Urinary bladder (tissue), 4 donors: ENCODE measurements around the gene MOB2. TPM values are rescaled to one million over a fixed set of nuclear protein-coding genes. Genes with fewer than 3 reads are reported as not detected.

Experiments used
- DNase-seq: peaks from one replicate; pipeline ENCODE4 v3.0.0-alpha.2; 2015; ENCODE audit errors: extremely low spot score
- H3K27ac ChIP-seq: one replicate; pipeline ENCODE4 v1.5.1; 2013; ENCODE audit warnings: low read depth, mild to moderate bottlenecking, moderate library complexity
- H3K36me3 ChIP-seq: one replicate; pipeline ENCODE4 v1.6.1; 2013; ENCODE audit warnings: mild to moderate bottlenecking, moderate library complexity; ENCODE audit not compliant: insufficient read depth
- H3K4me1 ChIP-seq: one replicate; pipeline ENCODE4 v1.6.1; 2013; ENCODE audit warnings: mild to moderate bottlenecking, moderate library complexity; ENCODE audit not compliant: insufficient read depth
- H3K4me3 ChIP-seq: one replicate; pipeline ENCODE4 v1.5.1; 2013; ENCODE audit warnings: low read depth, low read length
- WGBS: extraction: QIAGEN DNeasy Blood & Tissue Kit; methylation state at CpG from one replicate; pipeline ENCODE4 v1.1.7; 2013; 5-methylcytosine and 5-hydroxymethylcytosine counted together
- polyA plus RNA-seq: library from polyadenylated mRNA; stranded (reverse); fragments of 200-250 nt; gene quantifications from one replicate; pipeline ENCODE4 v1.2.3, GENCODE V29; 2013
- total RNA-seq: library from RNA; depleted of rRNA; stranded (reverse); fragments of >200 nt; gene quantifications from one replicate; pipeline ENCODE4 v1.2.3, GENCODE V29; 2014
- donor health status: healthy with polysubstance abuse.
- donor health status: healthy.

Gene MOB2, protein sequence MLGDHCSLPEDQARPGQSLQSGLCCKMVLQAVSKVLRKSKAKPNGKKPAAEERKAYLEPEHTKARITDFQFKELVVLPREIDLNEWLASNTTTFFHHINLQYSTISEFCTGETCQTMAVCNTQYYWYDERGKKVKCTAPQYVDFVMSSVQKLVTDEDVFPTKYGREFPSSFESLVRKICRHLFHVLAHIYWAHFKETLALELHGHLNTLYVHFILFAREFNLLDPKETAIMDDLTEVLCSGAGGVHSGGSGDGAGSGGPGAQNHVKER
- total RNA-seq (27.5 TPM), polyA plus RNA-seq (120 TPM)

DNA sequence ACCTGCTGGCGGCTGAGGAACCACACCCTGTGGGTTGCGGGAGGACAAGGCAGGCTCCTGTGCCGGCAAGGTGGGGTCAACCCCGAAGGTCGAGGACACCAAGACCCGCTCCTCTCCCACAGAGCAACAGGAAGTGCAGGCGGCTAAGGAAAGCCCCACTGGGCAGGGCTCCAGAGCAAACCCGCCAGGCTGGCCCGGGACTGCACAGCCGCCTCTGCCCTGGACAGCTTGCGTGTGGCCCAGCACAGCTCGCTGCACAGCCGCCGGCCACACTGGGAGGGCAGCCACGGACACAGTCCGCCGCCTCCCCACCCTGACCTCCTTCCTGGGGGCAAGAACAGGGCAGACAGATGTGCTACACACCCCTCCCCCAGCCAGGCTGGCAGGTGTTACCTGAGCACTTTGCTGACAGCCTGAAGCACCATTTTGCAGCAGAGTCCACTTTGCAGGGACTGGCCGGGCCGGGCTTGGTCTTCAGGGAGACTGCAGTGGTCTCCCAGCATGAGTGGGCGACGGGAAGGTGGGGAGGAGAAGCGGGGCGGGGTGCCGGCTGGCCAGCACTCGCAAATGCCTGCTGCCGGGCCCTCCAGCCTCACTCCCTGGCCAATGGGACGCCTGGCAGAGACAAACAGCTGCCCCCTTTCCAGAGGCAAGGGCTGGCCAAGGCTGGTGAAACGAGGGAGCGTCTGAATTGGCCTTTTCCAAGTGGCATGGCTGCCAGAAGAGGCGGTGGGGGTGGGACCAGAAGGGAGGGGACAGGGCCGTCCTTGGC, at the start of gene MOB2:
Gene MOB2, minus strand, starts transcription at position 726 of the 772 bp plus-strand sequence. Its CDS starts 223 bp downstream, at position 503.
- Histone ChIP-seq H3K4me1 (no peaks in the 10 kb centered on the region), H3K36me3 (no peaks in the 10 kb centered on the region), H3K4me3 (peak within 1 kb of the TSS; percentile 11), H3K27ac (peak within 1 kb of the TSS; percentile 46)
- whole genome bisulfite sequencing, result 18% methylated on average over 31 of the region's 31 CpGs
- no peak for DNase-seq

DNA sequence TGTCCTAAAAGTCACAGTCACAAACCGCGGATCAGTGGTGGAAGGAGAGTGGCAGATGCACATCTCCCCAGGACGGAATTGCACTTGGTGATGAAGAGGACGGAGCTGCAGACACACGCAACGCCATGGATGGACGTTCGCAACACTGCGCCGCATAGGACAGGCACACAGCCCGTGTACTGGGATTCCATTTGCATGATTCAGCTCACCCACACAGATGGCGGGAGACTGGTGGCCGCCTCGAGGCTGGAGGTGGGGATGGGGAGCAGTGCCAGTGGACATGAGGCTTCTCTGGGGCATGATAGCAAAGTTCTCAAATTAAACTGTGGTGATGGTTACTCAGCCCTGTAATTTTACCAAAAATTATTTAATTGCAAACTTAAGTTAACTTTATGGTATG, 48.1 kb upstream of the MOB2 start:
- Histone ChIP-seq H3K36me3 (no peaks in the 10 kb centered on the region), H3K4me1 (no peaks in the 10 kb centered on the region), H3K4me3 (no peak overlapping the region), H3K27ac (no peak overlapping the region)
- DNase-seq, result no peak
- 82% methylated on average over 14 of the region's 14 CpGs for WGBS

DNA sequence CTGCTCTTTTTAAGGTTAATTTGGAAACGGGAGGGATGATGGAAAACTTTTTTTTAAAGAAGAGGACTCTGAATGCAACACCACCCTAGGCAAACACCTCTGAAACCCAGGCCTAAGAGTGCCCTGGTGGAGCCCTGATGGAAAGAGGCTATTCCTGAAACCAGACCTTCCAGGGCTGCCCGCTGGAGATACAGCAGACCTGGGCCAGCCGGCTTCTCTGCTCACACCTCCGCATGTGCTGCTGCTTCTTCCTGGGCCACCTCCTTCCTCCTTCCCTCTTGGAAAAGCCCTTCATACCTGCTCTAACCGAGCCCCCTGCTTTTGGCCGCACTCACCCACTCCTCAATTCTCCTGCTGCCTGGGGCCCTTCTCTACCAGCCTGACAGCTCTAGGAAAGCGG, 47.6 kb upstream of the MOB2 start:
- Histone ChIP-seq H3K36me3 (no peaks in the 10 kb centered on the region), H3K4me1 (no peaks in the 10 kb centered on the region), H3K4me3 (no peak overlapping the region), H3K27ac (no peak overlapping the region)
- 93% methylated on average over 7 of the region's 7 CpGs for WGBS
- DNase-seq, result no peak

DNA sequence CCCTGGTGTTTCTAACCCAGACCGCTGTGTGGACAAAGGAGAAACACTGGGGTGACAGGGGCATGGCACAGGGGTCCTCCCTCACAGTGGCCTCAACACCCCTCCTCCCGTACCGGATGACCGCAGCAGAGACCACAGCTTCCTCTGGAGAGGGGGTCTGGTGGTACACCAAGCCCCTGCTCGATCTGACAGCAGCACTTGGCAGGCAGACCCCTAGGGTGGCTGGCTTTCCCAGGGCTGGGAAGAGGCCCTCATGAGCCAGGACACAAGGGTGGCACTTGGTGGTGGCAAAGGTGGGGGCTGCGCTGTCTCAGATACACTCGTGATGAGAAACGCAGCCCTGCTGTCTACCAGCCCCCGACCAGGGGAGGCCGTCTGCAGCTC, 46.8 kb upstream of the MOB2 start:
- Histone ChIP-seq H3K27ac (no peak overlapping the region), H3K4me3 (no peak overlapping the region), H3K36me3 (no peaks in the 10 kb centered on the region), H3K4me1 (no peaks in the 10 kb centered on the region)
- DNase-seq, result no peak
- WGBS, result 88% methylated on average over 10 of the region's 10 CpGs

DNA sequence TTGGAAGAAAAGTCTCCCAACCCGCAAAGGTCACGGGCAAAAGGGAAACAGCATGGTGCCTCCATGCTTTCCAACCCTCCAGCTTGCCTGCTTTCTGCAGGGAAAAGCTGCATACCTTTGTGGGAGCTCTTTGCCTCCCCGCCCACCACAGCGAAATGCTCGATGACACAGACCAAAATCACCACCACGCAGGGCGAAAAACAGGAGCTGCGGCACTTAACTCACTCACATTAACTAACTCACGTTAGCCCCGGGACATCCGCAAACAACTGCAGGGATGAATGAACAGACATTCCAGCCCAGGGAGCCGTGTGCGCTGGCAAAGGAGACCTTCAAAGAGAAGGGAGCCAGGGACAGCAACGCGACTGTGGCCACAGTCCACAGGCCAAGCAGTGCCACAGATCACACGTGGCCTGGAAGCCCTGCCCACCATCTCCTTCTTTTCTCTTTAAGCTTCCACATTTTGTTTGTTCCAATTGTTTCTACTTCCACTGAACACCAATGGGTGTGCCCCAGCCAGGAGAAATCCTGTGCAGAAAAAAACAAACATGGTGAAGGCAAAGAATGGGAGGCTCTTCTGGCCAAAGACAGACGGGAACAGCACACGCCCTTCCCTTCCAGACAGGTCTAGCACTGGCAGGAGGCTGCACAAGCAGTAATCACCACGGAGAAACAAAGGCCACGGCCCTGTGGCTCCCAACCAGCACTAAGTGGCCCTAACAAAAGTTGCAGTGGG, 46.2 kb upstream of the MOB2 start:
- DNase-seq, result no peak
- 80% methylated on average over 20 of the region's 20 CpGs for WGBS
- no peaks in the 10 kb centered on the region for H3K36me3 ChIP-seq
- no peak overlapping the region for H3K4me3 ChIP-seq
- H3K4me1 ChIP-seq, result no peaks in the 10 kb centered on the region
- no peak overlapping the region for H3K27ac ChIP-seq

DNA sequence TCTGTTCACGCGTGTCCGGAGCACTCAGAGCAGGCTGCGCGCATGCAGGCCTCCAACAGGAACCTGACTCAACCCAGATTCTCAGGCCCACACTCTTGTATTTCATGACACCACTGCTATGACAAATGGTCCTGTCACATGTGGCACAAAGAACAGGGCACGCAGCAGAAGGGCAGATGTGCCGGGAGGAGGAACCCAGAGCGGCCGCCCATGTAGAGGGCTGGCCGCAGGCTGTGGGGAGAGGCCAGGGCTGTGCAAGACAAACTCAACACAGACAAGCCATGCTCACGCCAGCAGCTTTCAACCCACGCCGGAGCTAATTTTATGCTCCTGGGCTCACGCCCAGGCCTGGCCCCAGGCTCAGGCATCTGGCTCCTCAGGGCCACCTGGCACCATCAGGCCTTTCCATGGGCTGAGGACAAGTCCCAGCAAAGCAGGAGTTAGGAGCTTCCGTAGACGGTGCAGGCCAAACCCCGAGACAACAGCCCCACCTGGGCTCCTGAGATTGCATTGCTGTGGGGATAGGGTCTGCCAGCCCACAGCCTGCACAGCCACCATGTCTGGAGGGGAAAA, 45.5 kb upstream of the MOB2 start:
- no peaks in the 10 kb centered on the region for H3K4me1 ChIP-seq
- WGBS, result 61% methylated on average over 17 of the region's 17 CpGs
- no peaks in the 10 kb centered on the region for H3K36me3 ChIP-seq
- no peak overlapping the region for H3K4me3 ChIP-seq
- no peak for DNase-seq
- H3K27ac ChIP-seq, result no peak overlapping the region

DNA sequence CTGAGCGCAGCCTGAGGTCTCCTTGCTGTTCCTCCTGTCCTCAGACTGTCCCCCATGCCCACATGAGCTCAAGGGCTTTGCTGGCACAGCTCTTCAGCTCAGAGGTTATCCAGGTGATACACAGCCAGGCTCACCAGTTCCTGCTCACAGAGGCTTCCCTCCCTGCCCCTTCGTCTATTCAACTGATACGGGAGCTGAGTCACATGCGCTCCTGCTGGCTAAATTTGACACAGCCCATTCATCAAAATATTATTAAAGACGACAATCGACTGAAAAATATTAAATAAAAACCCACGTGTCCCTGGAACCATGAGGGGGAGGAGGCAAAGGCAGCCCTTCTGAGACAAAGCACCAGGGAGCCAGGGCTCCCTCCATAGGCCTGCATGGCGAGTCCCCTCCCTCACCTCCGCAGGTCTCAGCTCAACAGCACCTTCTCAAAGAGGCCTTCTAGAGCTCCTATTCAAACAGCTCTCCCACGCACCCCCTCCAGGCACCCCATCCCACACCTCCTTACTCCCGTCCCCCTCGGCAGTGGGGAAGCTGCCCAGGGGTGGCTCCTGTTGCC, 45.0 kb upstream of the MOB2 start:
- Histone ChIP-seq H3K4me1 (no peaks in the 10 kb centered on the region), H3K27ac (no peak overlapping the region), H3K36me3 (no peaks in the 10 kb centered on the region), H3K4me3 (no peak overlapping the region)
- no peak for DNase-seq
- 76% methylated on average over 12 of the region's 12 CpGs for WGBS

DNA sequence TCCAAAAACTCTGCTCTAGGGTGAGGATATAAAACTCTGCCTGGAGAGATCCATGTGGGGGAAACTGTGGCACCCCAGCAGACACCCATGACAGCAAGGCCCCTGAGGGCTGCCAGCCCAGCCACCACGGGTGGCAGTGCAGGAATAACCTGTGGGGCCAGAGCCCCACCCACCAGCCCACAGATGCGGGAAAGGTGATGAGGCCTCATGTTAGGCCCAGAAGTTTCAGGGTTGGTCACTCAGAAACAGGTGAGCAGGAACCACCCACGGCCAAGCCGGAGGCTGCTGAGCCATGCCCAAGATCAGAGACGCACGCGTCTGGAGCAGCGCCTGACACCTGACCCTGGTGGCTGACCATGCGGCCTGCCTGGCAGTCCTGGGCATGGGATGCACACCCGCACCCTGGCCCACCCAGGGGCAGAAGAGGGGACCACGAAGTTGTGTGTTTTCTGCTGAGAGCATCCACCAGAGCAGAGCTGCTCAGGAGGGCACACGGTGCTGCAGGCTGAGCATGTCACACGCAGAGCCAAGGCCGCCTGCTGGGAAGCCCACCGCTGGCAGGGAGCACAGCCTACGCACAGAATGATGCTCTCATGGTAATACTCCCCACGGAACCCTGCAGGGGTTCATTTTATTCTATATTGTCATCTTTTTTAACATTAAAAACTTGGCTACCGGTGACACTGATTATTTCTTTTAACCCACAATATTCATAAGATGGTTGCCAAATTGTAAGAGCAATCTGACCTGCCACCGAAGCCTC, 44.3 kb upstream of the MOB2 start:
- Histone ChIP-seq H3K4me1 (no peaks in the 10 kb centered on the region), H3K27ac (no peak overlapping the region), H3K4me3 (no peak overlapping the region), H3K36me3 (no peaks in the 10 kb centered on the region)
- no peak for DNase-seq
- WGBS, result 91% methylated on average over 19 of the region's 19 CpGs

DNA sequence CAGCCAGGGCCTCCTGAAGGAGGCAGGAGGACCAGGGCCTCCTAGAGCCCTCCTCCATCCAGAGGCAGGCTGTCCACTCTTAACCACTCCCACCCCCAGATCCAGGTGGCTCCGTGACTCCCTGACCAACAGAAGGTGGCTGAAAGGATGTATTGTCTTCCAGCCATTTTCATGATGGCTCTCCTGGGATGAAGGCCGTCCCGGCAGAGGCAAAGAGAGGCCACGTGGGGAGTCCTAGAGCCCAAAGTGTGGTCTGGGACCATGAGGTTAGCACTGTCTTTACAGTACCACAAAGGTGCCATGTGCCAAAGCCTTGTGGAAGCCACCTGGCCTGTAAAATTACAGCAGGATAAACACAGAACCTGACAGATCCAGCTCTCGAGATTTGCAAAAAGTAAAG, 43.2 kb upstream of the MOB2 start:
- WGBS, result 74% methylated on average over 5 of the region's 5 CpGs
- H3K36me3 ChIP-seq, result no peaks in the 10 kb centered on the region
- H3K4me1 ChIP-seq, result no peaks in the 10 kb centered on the region
- H3K4me3 ChIP-seq, result no peak overlapping the region
- no peak for DNase-seq
- no peak overlapping the region for H3K27ac ChIP-seq

DNA sequence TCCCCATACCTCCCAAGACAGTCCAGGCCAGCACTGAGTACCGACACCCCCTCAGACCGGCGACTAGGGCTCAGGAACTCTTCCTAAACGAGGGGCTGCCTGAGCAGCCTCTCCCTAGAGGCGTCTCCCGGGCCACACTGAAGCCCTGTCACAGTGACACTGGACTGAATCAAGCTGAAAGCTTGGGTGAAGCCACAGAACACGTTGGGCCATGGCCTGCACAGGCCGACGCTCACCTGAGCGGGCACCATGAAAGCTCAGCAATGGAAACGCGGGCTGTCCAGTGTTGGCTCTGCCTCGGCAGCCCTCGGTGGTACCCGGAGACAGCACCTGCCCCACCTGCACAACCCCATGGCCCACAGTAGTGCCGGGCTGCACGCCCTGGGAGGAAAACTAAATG, 42.7 kb upstream of the MOB2 start:
- no peak overlapping the region for H3K27ac ChIP-seq
- no peak overlapping the region for H3K4me3 ChIP-seq
- DNase-seq, result no peak
- no peaks in the 10 kb centered on the region for H3K4me1 ChIP-seq
- WGBS, result 91% methylated on average over 17 of the region's 17 CpGs
- no peaks in the 10 kb centered on the region for H3K36me3 ChIP-seq

DNA sequence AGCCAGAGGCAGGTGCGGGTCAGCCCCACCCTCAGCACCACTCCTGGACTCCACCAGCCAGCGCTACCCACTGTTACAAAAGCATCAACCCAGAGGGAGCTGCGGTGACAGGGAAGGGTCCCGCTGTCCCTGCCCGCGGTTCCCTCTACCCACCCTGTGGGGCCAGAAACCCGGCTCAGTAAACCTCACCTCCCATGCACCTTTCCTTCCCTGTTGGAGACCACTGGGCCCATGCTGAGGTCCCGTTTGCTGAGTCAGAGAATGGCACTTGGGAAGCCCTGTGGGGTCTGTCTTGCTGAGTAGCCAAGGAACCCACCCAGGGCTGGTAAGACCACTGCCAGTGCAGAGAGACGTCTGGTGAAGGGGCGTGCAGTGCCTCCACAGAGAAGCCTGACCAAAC, 42.1 kb upstream of the MOB2 start:
- 92% methylated on average over 10 of the region's 10 CpGs for WGBS
- Histone ChIP-seq H3K4me1 (no peaks in the 10 kb centered on the region), H3K4me3 (no peak overlapping the region), H3K36me3 (no peaks in the 10 kb centered on the region), H3K27ac (no peak overlapping the region)
- no peak for DNase-seq

DNA sequence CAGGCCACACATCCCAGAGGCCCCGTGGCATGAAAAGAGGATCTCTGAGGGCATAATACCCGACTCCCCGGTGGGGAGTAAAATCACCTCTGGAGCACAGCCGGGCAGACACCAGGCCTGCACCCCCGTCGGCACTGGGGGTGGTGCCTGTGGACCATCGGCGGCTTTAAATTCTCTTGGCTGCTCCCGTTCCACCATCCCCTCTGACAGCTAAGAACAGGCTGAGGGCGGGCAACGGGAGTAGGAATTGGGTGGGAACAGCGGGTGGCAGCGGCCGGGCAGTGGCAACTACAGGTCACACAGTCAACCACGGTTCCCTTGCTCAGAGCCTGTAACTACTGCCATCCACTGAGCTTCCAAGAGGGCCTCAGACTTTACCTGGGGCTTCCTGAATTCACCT, 40.2 kb upstream of the MOB2 start:
- Histone ChIP-seq H3K27ac (no peak overlapping the region), H3K36me3 (no peaks in the 10 kb centered on the region), H3K4me3 (no peak overlapping the region), H3K4me1 (no peaks in the 10 kb centered on the region)
- DNase-seq, result no peak
- WGBS, result 88% methylated on average over 15 of the region's 15 CpGs

DNA sequence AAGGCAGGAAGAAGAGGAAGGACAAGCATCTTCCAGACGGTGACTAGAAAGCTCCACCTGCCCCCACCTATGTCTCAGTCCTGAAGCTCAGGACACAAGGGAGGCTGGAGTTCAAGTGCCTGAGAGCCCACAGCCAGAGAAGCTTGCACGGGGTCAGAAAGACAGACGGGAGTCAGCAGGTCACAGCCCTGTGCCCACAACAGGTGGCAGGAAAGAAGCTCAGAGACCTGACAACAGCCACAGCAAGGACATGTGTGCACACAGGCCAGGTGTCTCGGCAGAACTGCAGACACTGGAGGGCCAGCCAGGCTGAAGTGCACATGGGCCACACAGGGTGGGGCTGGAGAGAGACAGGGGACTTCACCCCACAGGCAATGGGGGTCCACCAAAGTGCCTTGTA, 37.2 kb upstream of the MOB2 start:
- no peak for DNase-seq
- no peaks in the 10 kb centered on the region for H3K36me3 ChIP-seq
- H3K27ac ChIP-seq, result no peak overlapping the region
- H3K4me3 ChIP-seq, result no peak overlapping the region
- H3K4me1 ChIP-seq, result no peaks in the 10 kb centered on the region
- 77% methylated on average over 4 of the region's 4 CpGs for WGBS
